Body of pancreas (tissue), 4 donors: Measurements from ENCODE around the gene RNF225.

ENCODE experiments used
- CTCF ChIP-seq, 7 experiments: fragments of 450-650 bp in 4 of 7; fragments of 200-600 bp in 3 of 7; sonication (generic) in 3 of 7; IDR thresholded peaks; one replicate each; pipeline ENCODE4 v1.5.1; 2016 to 2019; ENCODE audit warnings: antibody characterized with exemption in 7 of 7
- POLR2A ChIP-seq, 3 donors: fragments of 450-650 bp; IDR thresholded peaks; one replicate each; pipeline ENCODE4 v1.6.1; 2016; ENCODE audit warnings: antibody characterized with exemption in 3 of 3, mild to moderate bottlenecking in 2 of 3

GRCh38 chr19:58396691-58397532 lies 1.5 kb downstream of the RNF225 start:
- TF ChIP-seq CTCF (IDR thresholded peaks at IDR 0.05) (no peak), POLR2A (IDR thresholded peaks at IDR 0.05) (no peak)
